GM19099 (cell line): ENCODE results near the gene GJD4.

ENCODE experiments used
- POLR2A ChIP-seq: IDR thresholded peaks from 3 replicates; pipeline ENCODE4 v1.6.1; 2011; ENCODE audit warnings: low read depth; ENCODE audit not compliant: insufficient read length; ENCODE audit errors: extremely low read depth

GJD4 gene

DNA sequence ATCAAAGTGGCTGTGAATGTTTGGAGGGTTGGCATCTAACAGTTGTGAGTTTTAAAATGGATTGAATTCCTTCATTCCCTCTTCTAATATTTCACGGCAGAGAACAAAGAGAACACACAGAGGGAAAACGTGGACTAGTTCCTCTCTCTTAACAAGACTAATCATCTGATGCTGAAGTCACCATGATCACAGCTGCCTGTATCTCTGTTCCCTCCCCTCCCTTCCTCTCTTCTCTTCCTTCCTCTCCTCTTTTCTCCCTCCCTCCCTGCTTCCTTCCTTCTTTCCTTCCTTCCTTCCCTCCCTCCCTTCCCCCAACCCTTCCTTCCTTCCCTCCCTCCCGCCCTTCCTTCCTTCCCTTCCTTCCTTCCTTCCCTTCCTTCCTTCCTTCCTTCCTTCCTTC lies 10.0 kb upstream of the GJD4 start:
- TF ChIP-seq POLR2A: no peak

DNA sequence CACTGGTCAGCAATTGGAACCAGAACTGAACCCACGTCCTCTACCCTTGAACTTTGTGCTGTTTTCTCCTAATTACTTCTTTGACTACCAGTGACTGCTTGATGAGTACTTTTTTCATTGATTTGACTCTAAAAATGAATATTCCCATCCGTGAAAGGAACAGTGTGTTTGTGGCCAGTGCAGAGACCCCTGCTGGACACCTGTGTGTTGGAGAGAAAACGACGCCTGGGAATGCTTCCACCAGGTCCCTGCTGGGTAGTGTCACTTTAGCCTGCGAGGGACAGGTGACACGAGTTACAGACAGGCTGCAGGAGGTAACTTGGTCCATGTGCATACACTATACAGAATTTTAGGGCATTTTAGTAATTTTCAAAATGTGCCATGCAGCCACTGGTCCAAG lies 6.8 kb upstream of the GJD4 start:
- TF ChIP-seq POLR2A: no peak

DNA sequence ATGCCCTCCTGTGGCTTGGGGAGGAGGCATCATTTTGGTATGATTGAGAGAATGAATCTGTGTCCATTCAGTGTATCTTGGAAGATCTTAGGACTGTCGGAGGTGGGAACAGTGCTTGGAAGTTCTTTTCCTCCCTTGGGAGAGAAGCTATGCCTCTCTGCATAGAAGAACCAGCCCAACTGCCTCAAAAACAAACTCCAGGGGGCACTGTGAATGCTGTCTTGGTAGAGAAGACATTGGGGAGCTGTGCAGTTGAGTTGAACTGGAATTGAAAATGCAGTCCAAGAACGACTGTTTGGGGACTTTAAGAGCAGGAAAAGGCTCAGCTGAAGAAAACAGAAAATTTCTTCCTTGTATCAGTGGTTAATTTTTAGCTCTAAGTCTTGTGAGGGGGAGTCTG lies 4.9 kb upstream of the GJD4 start:
- TF ChIP-seq POLR2A: no peak

DNA sequence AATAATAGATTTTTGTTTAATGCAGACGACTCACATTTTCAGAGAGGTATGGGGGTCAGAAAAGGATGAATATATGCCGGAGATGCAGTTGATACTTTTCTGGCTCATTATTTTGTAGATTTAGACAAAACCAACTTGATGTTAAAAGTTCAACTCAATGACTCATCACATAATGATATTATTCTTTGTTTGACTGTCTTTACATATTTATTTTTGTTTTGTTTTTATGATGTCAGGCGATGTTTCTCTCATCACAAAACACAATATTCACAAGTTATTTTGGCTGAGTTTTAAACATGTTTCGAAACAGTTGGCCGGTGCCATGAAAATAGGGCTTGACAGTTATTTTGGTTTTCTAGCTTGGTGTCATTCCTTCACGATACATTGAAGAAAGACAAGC lies 1.3 kb downstream of the GJD4 start:
- TF ChIP-seq POLR2A: no peak

DNA sequence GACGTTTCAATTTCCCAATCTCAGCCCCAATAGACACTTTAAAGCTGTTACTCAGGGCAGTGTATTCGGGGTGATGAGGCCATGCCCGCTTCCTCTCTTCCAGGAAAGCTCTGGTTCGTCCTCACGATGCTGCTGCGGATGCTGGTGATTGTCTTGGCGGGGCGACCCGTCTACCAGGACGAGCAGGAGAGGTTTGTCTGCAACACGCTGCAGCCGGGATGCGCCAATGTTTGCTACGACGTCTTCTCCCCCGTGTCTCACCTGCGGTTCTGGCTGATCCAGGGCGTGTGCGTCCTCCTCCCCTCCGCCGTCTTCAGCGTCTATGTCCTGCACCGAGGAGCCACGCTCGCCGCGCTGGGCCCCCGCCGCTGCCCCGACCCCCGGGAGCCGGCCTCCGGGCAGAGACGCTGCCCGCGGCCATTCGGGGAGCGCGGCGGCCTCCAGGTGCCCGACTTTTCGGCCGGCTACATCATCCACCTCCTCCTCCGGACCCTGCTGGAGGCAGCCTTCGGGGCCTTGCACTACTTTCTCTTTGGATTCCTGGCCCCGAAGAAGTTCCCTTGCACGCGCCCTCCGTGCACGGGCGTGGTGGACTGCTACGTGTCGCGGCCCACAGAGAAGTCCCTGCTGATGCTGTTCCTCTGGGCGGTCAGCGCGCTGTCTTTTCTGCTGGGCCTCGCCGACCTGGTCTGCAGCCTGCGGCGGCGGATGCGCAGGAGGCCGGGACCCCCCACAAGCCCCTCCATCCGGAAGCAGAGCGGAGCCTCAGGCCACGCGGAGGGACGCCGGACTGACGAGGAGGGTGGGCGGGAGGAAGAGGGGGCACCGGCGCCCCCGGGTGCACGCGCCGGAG lies 2.6 kb downstream of the GJD4 start:
- TF ChIP-seq POLR2A: no peak

DNA sequence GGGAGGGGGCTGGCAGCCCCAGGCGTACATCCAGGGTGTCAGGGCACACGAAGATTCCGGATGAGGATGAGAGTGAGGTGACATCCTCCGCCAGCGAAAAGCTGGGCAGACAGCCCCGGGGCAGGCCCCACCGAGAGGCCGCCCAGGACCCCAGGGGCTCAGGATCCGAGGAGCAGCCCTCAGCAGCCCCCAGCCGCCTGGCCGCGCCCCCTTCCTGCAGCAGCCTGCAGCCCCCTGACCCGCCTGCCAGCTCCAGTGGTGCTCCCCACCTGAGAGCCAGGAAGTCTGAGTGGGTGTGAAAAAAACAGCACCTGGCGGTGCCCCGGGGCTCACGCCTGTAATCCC lies 3.2 kb downstream of the GJD4 start:
- no peak for TF ChIP-seq POLR2A

DNA sequence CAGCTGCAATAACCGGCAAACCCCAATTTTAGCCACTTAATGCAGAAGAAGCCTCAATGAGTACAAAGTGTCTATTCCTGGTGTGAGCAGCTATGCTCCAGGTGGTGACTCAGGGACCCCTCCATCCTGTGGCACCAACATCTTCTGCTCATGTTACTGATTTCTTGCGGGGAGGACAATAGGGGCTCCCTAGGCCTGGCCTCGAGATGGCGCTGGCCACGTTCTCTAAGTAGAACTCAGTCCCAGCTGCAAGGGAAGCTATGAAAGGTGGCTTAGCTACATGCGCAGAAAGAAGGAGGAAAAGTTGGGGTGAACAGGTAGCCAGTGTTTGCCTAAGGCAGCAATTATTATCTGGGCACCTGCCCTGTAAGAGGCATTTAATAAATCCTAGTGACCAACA lies 6.6 kb downstream of the GJD4 start:
- no peak for TF ChIP-seq POLR2A

DNA sequence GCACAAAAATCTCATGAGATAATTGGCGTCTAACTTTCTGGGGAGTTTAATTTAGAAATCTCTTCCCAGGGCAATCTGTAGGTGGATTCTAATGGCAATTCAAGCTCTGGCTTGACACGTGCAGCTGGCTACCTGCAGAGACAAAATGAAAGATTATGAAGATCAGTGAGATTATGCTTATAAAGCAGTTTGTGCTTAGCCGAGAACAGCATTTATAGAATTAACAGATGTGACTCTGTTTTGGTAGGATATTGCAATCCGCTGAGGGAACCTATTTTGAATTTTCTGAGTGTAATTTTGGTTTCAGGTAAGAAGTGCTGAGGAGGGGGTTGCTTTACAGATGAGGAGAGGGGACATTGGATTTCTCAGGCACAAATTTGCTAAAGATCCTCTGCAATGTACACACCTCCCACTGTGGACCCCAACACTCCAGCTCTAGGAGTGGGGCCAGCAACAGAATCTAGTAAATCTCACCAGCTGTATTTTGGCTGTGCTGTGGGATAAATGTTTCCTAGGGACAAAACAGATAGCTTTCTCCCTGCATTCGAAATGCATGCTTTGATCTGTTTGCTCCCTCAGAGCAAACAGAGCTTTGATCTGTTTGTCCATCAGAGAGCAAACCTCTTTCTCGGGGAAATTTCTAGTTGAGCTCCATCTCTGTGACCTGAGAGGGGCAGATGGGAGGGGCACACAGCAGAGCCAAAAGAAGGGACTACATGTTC lies 7.4 kb downstream of the GJD4 start:
- TF ChIP-seq POLR2A: no peak

DNA sequence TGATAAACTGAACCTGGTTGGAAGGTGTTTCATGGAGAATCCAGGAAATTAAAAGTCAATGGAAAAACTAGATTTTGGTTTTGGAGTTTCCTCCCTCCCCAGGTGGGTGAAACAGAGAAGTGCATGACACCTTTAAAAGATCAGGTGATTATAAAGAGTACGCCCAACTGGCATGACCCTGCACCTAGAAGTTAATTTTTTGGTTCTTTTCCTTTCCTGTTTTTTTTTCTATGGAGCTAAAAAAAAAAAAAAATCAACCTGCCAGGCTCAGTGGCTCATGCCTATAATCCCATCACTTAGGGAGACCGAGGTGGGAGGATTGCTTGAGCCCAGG lies 7.9 kb downstream of the GJD4 start:
- TF ChIP-seq POLR2A: no peak

DNA sequence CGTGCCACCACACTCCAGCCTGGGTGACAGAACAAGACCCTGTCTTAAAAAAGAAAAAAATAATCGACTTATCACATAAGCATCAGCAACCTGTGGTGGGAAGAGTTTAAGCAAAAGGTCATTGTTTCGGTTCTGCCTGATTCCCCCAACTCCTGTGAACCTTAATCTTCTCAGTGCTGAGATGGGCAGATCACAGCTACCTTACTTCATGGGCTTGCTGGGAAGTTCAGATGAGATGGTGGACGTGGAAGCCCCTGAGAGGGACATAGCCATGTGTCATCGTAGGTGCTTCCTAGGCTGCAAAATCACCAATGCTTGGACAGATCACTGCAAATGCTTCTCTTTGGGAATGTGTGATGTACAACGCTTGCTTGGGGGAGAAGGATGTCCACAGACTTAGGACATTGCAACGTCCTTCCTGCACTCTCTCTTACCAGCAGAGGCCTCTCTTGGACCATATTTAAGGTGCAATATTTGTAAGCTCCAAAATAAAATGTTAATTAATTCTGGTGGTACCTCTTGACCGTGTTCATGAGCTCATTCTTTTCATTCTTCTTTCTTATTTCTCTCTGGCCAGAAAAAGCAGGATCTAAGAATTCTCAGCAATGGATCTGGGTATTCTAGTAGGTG lies 8.6 kb downstream of the GJD4 start:
- no peak for TF ChIP-seq POLR2A

DNA sequence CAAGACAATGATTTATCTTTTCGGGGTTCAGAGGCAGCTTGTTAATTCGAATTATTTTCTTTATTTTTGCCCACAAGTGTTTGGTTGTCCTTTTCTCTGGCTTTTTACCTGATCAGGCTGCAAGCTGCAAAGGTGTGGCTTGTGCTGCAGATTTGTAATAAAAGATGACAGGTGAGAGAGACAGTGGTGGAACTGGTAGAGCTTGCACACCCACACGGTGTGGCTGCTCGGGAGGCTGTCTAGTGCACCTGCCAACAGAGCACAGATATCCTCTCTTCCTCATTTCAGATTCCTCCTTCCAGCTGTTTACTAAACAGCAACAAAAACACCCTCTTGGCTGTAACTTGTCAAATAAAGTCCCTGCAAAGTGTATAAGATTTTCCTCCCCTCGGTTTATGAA lies 9.2 kb downstream of the GJD4 start:
- no peak for TF ChIP-seq POLR2A

DNA sequence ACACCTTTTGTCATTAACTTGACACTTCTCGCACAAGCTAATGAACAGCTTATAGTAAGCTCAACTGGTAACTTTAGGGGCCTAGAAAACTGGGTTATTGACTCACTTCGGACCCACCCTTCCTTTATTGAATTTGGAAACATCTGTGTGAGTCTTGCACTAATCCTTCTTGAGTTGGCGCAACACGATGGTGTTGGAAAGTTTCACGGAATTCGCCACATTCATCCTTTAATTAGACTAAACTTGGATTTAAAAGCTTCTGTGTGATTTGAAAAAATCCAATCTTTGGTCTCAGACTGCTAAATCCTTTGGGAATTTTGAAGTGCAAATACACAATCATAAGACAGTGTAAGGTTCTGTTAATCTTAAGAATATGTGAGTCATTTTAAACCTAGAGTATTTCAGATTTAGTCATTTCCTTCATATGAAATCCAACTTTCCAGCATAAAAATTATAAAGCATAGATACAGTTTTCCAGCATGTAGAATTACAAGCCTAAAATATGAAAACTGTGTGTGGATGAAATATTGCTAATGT lies 21.9 kb downstream of the GJD4 start:
- no peak for TF ChIP-seq POLR2A

DNA sequence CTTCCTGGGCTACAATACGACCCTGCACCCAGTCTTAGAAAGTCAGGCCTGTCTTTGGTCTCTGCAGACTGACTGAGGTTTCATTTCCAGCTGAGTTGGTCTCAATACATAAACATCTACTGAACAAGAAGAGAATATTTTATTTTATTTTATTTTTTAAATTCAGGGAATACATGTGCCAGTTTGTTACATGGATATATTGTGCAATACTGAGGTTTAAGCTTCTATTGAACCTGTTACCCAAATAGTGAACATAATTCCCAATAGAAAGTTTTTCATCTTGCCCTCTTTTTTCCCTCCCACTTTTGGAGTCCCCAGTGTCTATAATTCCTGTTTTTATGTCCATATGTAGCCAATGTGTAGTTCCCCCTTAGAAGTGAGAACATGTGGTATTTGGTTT lies 26.3 kb downstream of the GJD4 start:
- TF ChIP-seq POLR2A: no peak

DNA sequence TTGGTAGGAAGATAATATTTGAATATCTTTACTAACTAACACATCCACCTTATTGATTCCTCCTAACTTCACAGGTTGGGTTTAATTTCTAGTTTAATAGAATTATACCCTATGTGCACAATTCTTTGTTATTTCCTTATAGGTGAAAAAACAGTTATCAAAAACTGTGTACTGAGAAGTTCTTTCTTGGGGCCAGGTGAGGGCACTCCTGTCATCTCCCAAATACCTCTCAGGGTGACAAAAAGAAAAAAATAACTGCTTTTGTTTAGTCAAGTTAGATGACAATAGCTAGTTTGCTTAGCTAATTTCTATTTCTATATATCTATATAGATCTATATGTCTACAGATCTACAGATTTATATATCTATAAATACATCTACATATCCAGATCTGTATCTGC lies 26.9 kb downstream of the GJD4 start:
- TF ChIP-seq POLR2A: no peak

DNA sequence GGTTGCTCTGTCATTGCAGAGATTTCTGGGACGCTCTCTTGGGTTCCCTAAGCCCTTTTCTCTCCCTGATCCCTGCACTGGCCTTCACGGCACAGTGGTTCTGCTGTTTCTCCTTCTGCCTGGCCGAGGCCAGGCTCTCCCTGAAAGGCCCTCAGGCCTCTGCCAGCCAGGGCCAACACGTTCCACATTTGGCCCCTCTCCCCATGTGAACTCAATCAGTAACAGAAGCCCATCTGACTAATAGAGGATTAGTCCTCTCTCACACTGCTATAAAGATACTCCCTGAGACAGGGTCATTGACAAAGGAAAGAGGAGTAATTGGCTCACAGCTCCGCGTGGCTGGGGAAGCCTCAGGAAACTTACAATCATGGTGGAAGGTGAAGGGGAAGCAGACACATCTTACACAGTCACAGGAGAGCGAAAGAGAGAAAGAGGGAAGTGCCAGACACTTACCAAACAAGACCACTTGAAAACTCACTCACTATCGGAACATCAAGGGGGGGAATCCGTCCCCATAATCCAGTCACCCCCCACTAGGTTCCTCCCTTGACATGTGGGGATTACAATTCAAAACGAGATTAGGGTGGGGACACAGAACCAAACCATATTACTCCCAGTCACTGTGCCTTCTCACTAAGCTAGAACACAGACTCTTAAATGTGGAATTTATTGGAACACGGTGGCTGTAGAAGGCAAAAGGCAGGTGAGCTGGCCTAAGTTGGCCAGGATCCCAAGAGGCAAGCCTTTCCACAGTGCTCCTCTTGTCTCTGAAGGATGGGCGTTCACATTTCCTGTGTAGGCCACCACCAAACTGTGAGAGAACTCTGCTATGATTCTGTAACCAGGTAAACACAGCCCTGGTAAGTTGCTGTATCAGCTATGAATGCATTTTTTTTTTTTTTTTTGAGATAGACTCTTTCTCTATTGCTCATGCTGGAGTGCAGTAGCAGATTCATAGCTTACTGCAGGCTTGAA lies 28.2 kb downstream of the GJD4 start:
- TF ChIP-seq POLR2A: no peak
